ENCODE results near the gene TBC1D5. TPM values are rescaled to one million over a fixed set of nuclear protein-coding genes. Genes with fewer than 3 reads are reported as not detected.
"Not testable (repeated sequence)": the region's sequence is repeated elsewhere in the genome, so short reads cannot be mapped to it uniquely, and the experiment has no call there.

Gene TBC1D5
- total RNA-seq, 1 experiment from 2014 or later, result 26.1 TPM

- no peak overlapping the region for H3K4me3 Mint-ChIP-seq
- CTCF ChIA-PET, result no interaction called here
- no peak overlapping the region for H3K27ac Mint-ChIP-seq
- DNase-seq (ENCODE audit: low spot score), result no peak
- POLR2A ChIA-PET, result no interaction called here
- H3K4me1 Mint-ChIP-seq, result no peaks in the 10 kb centered on the region
- ATAC-seq, result no peak
- TF ChIP-seq ETV6 (CRISPR knock-in tag; IDR thresholded peaks at IDR 0.05), result no peak
- no peak for TF ChIP-seq CBFB (CRISPR knock-in tag; IDR thresholded peaks at IDR 0.05; ENCODE audit: low read depth)
- H3K27me3 Mint-ChIP-seq (ENCODE audit: low read depth), result no peaks in the 10 kb centered on the region
- H3K9me3 Mint-ChIP-seq, result peaks cover 38% of the 10 kb centered on the region
- peaks cover 9% of the 10 kb centered on the region for H3K36me3 Mint-ChIP-seq
These were observed 611.5 kb downstream of the TBC1D5 start for GRCh38 chr3:17130956-17131355.

- no peak overlapping the region for H3K4me3 Mint-ChIP-seq
- POLR2A ChIA-PET, result no interaction called here
- CTCF ChIA-PET, result no interaction called here
- no peak for ATAC-seq
- no peak for DNase-seq (ENCODE audit: low spot score)
- TF ChIP-seq IRF2 (CRISPR knock-in tag; IDR thresholded peaks at IDR 0.05; ENCODE audit: borderline replicate concordance, low read depth), result no peak
- TF ChIP-seq ZNF121 (CRISPR knock-in tag; IDR thresholded peaks at IDR 0.05), result no peak
- no peak for TF ChIP-seq PRRX2 (CRISPR knock-in tag; IDR thresholded peaks at IDR 0.05)
- TF ChIP-seq ZNF263 (CRISPR knock-in tag; IDR thresholded peaks at IDR 0.05; ENCODE audit: low read depth), result no peak
- TF ChIP-seq NFE2L1 (CRISPR knock-in tag; IDR thresholded peaks at IDR 0.05), result no peak
- TF ChIP-seq, protein P1, sequence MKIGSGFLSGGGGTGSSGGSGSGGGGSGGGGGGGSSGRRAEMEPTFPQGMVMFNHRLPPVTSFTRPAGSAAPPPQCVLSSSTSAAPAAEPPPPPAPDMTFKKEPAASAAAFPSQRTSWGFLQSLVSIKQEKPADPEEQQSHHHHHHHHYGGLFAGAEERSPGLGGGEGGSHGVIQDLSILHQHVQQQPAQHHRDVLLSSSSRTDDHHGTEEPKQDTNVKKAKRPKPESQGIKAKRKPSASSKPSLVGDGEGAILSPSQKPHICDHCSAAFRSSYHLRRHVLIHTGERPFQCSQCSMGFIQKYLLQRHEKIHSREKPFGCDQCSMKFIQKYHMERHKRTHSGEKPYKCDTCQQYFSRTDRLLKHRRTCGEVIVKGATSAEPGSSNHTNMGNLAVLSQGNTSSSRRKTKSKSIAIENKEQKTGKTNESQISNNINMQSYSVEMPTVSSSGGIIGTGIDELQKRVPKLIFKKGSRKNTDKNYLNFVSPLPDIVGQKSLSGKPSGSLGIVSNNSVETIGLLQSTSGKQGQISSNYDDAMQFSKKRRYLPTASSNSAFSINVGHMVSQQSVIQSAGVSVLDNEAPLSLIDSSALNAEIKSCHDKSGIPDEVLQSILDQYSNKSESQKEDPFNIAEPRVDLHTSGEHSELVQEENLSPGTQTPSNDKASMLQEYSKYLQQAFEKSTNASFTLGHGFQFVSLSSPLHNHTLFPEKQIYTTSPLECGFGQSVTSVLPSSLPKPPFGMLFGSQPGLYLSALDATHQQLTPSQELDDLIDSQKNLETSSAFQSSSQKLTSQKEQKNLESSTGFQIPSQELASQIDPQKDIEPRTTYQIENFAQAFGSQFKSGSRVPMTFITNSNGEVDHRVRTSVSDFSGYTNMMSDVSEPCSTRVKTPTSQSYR (CRISPR knock-in tag; IDR thresholded peaks at IDR 0.05), result no peak
- TF ChIP-seq FOXJ3 (CRISPR knock-in tag; IDR thresholded peaks at IDR 0.05; ENCODE audit: borderline replicate concordance), result no peak
- no peak for TF ChIP-seq NR3C1 (CRISPR knock-in tag; conservative IDR thresholded peaks at IDR 0.05; ENCODE audit: low read depth)
- TF ChIP-seq, protein P2, sequence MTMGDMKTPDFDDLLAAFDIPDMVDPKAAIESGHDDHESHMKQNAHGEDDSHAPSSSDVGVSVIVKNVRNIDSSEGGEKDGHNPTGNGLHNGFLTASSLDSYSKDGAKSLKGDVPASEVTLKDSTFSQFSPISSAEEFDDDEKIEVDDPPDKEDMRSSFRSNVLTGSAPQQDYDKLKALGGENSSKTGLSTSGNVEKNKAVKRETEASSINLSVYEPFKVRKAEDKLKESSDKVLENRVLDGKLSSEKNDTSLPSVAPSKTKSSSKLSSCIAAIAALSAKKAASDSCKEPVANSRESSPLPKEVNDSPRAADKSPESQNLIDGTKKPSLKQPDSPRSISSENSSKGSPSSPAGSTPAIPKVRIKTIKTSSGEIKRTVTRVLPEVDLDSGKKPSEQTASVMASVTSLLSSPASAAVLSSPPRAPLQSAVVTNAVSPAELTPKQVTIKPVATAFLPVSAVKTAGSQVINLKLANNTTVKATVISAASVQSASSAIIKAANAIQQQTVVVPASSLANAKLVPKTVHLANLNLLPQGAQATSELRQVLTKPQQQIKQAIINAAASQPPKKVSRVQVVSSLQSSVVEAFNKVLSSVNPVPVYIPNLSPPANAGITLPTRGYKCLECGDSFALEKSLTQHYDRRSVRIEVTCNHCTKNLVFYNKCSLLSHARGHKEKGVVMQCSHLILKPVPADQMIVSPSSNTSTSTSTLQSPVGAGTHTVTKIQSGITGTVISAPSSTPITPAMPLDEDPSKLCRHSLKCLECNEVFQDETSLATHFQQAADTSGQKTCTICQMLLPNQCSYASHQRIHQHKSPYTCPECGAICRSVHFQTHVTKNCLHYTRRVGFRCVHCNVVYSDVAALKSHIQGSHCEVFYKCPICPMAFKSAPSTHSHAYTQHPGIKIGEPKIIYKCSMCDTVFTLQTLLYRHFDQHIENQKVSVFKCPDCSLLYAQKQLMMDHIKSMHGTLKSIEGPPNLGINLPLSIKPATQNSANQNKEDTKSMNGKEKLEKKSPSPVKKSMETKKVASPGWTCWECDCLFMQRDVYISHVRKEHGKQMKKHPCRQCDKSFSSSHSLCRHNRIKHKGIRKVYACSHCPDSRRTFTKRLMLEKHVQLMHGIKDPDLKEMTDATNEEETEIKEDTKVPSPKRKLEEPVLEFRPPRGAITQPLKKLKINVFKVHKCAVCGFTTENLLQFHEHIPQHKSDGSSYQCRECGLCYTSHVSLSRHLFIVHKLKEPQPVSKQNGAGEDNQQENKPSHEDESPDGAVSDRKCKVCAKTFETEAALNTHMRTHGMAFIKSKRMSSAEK (CRISPR knock-in tag; IDR thresholded peaks at IDR 0.05; ENCODE audit: borderline replicate concordance), result no peak
- TF ChIP-seq MXD4 (CRISPR knock-in tag; IDR thresholded peaks at IDR 0.05; ENCODE audit: borderline replicate concordance), result no peak
- TF ChIP-seq ATF2 (CRISPR knock-in tag; IDR thresholded peaks at IDR 0.05; ENCODE audit: borderline replicate concordance, low read depth), result no peak
- TF ChIP-seq TEAD1 (CRISPR knock-in tag; IDR thresholded peaks at IDR 0.05), result no peak
- TF ChIP-seq, protein P3, sequence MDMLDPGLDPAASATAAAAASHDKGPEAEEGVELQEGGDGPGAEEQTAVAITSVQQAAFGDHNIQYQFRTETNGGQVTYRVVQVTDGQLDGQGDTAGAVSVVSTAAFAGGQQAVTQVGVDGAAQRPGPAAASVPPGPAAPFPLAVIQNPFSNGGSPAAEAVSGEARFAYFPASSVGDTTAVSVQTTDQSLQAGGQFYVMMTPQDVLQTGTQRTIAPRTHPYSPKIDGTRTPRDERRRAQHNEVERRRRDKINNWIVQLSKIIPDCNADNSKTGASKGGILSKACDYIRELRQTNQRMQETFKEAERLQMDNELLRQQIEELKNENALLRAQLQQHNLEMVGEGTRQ (CRISPR knock-in tag; IDR thresholded peaks at IDR 0.05), result no peak
- no peak for TF ChIP-seq SP1 (CRISPR knock-in tag; conservative IDR thresholded peaks at IDR 0.05)
- TF ChIP-seq, protein P4, sequence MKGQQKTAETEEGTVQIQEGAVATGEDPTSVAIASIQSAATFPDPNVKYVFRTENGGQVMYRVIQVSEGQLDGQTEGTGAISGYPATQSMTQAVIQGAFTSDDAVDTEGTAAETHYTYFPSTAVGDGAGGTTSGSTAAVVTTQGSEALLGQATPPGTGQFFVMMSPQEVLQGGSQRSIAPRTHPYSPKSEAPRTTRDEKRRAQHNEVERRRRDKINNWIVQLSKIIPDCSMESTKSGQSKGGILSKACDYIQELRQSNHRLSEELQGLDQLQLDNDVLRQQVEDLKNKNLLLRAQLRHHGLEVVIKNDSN (CRISPR knock-in tag; IDR thresholded peaks at IDR 0.05), result no peak
- TF ChIP-seq FOXP1 (CRISPR knock-in tag; IDR thresholded peaks at IDR 0.05; ENCODE audit: borderline replicate concordance), result no peak
- no peak for TF ChIP-seq EMX1 (CRISPR knock-in tag; IDR thresholded peaks at IDR 0.05)
- TF ChIP-seq STAT6 (CRISPR knock-in tag; conservative IDR thresholded peaks at IDR 0.05; ENCODE audit: low read depth), result no peak
- no peaks in the 10 kb centered on the region for H3K27me3 Mint-ChIP-seq (ENCODE audit: low read depth)
- peaks cover 9% of the 10 kb centered on the region for H3K36me3 Mint-ChIP-seq
- no peaks in the 10 kb centered on the region for H3K4me1 Mint-ChIP-seq
- H3K9me3 Mint-ChIP-seq, result peaks cover 28% of the 10 kb centered on the region
- H3K27ac Mint-ChIP-seq, result no peak overlapping the region
These were observed 612.9 kb downstream of the TBC1D5 start for GRCh38 chr3:17129556-17129955.

DNA sequence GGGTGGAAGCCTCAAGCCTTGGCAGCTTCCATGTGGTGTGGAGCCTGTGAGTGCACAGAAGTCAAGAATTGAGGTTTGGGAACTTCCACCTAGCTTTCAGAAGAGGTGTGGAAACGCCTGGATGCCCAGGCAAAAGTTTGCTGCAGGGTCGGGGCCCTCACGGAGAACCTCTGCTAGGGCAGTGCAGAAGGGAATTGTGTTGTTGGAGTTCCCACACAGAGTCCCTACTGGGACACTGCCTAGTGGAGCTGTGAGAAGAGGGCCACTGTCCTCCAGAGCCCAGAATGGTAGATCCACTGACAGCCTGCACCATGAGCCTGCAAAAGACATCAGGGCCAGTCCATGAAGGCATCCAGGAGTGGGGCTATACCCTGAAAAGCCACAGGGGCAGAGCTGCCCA, 613.8 kb downstream of the TBC1D5 start:
- CTCF ChIA-PET; H3K4me3 Mint-ChIP-seq; H3K27me3 Mint-ChIP-seq (ENCODE audit: low read depth); DNase-seq (ENCODE audit: low spot score); H3K36me3 Mint-ChIP-seq; ATAC-seq; H3K4me1 Mint-ChIP-seq; POLR2A ChIA-PET; H3K27ac Mint-ChIP-seq: not testable (repeated sequence)
- peaks cover 28% of the 10 kb centered on the region for H3K9me3 Mint-ChIP-seq

All from WTC11 (cell line).